ENCODE measurements around the gene PRELID3B.
"Not testable (repeated sequence)": the region's sequence is repeated elsewhere in the genome, so short reads cannot be mapped to it uniquely, and the experiment has no call there.

Gene PRELID3B

DNA sequence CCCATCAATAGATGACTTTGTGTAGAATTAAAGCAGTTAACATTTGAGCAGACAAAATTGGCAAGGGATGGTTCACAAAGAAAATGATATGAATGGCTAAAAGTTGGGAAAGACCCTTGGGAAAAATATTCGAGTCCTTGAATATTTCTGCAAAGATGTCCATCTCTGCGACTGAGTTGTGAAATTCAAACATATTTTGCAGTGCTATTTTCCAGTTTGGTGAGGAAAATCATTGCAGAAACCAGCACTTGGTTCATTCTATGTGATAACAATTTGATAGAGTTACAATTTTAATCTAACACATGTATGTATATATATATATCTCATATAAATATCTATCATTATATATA lies 6.1 kb upstream of the PRELID3B start:
- DNase-seq (ENCODE audit: low read depth) = no peak

GRCh38 chr20:59047938-59048680 lies 5.5 kb upstream of the PRELID3B start:
- peak; percentile 50 for DNase-seq (ENCODE audit: low read depth)

DNA sequence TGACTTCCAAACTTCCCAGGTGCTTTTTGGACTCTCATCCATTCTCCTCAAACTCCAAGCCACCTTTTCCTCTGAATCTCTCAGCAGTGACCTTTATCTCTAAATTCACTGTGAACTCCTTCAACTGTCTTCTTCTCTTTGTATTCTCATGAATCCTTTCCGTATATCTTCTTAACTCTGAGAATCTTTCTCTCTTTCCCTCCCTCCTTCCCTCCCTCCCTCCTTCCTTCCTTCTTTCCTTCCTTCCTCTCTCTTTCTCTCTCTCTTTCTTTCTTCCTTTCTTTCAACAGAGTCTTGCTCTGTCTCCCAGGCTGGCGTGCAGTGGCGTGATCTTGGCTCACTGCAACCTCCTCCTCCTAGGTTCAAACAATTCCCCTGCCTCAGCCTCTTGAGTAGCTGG lies 4.3 kb upstream of the PRELID3B start:
- no peak for DNase-seq (ENCODE audit: low read depth)

DNA sequence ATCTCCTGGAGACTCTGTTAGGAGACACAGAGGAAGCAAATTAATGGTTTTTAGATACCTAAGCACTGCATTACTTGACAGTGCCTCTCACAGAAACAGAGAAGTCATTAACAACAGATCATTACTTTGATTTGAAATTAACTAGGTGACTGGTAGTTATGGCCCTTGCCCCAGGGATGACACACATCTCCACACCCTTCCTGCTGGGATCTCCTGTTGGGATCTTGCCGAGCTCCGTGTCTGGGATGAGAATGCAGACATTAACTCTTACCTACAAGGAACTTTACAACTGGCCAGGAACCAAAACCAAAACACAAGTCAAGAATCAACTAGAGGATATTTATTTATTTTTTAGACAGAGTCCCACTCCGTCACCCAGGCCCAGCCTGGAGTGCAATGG lies 2.2 kb upstream of the PRELID3B start:
- no peak for DNase-seq (ENCODE audit: low read depth)

GRCh38 chr20:59044295-59044694 lies 1.7 kb upstream of the PRELID3B start:
- DNase-seq (ENCODE audit: low read depth) = no peak

DNA sequence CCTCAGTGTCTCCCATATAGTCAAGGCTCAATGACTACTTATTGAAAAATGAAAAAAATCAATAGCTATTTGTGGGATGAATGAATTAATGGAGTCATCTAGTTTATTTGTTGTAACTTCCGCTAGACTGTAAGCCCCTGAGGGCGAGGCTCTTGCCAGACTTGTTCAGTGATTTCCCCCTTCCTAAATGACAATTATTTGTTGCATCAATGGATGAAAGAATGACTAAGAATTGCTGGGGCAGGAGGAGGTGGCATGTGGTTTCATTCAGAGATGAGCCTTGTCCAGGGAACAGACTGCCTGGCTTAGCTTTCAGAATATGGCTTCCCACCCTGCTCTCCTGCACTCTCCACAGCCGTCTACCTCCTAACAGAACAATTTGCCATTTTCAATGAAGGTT lies 1.1 kb upstream of the PRELID3B start:
- no peak for DNase-seq (ENCODE audit: low read depth)

DNA sequence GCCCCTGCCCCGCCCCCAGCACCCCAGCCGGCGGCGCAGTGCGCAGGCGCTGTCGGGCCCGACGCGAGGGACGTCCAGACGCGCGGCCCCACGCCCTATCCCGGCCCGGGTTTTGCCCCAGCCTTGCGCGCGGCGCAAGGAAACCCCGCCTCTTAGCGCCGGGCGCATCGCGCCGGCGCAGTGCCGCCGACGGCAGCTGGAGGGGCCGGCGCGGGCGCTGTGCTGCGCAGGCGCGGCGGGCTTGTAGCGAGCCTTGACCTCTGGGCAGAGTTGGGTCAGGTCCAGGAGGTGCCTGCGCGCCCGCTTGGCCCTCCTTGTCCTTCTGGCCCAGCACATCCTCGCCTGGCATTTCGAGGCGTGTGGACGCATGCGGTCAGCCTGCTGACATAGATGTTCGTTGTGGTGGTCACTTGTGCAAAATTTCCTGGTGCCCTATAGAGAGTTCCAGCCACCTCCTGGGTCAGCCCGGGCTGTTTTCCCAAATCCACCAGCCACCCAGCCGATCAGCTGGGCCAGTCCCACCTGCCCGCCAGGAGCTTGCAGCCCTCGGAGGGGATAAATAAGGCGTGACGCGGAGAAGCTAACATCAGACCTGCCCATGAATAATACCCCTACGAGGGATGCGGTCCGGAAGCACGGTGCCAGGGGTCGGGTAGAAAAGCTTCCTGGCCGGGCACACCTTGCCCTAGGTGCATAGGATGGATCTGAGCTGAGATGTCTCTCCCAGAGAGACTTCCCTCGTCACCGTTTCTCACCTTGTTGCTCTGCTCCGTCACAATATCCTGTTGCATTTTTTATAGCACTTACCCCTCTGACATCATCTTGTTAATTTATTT lies 428 bp upstream of the PRELID3B start:
- peak; percentile 85 for DNase-seq (ENCODE audit: low read depth)

- DNase-seq (ENCODE audit: low read depth) = not testable (repeated sequence)
These were observed 1.1 kb downstream of the PRELID3B start for GRCh38 chr20:59041487-59041886.

- no peak for DNase-seq (ENCODE audit: low read depth)
These were observed 1.9 kb downstream of the PRELID3B start for GRCh38 chr20:59040667-59041066.

GRCh38 chr20:59039233-59039632 lies 3.4 kb downstream of the PRELID3B start:
- DNase-seq (ENCODE audit: low read depth) = peak; percentile 64

DNA sequence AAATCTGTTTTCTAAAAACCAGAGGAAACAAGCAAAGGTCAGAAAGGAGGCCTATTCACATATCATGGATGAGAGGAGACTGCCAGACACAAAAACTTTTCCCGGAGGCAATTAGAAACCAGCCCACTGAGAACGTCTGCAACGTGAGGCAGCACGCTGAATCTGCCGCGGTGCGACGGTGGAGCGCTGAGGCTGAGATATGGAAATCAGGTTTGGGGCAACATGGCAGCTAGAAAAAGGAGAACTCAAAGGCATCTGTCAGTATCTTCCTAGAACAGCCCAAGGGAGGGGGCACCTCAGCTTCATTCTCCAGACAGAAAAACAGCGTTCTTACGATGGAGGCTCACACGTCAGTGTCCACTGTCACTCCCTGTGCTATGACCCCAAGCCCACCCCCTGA lies 5.2 kb downstream of the PRELID3B start:
- DNase-seq (ENCODE audit: low read depth) = no peak

GRCh38 chr20:59035381-59035780 lies 7.2 kb downstream of the PRELID3B start:
- no peak for DNase-seq (ENCODE audit: low read depth)

DNA sequence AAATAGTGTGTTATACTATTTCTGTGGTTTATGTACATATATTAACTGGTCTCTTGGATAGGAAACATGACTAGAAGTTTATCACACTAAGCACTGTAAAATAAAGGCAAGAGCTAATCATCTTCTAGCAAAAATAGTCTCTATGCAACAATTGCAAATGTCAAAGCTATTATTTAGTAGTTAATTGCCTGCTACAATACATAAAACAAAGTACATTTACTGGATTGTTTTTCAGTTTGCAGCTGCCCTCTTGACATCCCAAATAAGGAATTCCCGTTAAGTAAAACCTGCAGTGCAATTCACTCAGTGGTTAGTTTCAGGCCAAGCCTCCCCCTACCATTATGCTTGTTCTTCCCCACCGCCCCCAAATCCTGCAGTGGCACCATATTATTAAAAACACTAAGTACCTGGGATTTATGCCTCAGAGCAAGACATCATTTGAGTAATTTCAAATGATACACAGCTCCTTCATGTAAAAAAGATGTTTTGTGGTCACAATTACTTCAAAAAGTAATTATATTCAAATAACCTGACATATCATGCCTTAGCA lies 8.9 kb downstream of the PRELID3B start:
- no peak for DNase-seq (ENCODE audit: low read depth)

GRCh38 chr20:59033093-59033492 lies 9.5 kb downstream of the PRELID3B start:
- no peak for DNase-seq (ENCODE audit: low read depth)

DNA sequence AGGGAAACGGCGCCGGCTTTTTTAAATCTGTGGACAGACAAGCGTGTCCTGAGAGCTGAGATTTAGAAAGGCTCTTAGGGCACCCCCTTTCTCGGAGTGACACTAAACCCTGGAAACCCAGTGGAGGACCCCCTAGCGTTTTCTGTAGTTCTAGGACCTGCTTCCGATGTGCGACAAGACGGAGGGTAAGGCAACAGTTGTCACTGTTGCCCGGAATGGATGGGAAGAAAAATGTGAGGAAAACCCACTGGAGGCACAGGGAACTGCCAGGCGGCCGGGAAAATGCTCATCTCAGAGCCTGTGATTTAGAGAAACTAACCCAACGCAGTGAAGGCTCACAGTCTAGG lies 9.9 kb downstream of the PRELID3B start:
- DNase-seq (ENCODE audit: low read depth) = peak; percentile 25

DNA sequence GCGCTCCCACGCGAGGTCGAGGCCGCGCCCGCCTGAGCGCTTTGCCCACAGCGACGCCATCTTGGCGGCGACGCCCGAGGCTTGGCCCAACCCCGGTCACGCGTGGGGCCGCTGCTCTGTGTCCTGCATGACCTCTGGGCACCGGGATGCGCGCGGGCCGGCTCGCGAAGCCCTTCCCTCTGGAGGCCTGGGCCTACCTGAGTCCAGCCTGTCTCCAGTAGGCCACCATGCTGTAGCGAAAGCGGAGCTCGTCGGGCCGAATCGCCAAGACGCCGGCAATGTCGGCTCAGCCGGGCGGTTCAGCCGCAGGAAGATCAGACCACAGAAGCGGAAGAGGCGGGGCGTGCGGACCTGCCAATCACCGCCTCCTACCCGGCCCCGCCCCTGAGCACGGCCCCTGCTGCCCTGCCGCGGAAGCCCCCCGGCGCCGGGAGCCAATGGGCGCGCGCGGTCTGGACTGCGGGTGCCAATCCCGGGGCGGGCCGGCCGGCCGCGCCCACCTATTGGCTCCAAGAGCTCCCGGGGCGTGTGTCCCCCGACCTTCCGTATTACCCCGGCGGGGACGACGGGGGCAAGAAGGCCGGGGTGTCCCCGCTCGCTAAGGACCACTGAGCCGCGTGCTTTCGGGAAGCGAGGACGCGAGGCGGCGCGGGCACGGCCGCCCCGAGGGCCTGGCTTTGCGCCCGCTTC lies 10.4 kb downstream of the PRELID3B start, which contains the start of gene ATP5F1E:
TSS of gene ATP5F1E (minus strand) at position 313 of the 690 bp plus-strand sequence. CDS start at position 229, 84 bp downstream.
- DNase-seq (ENCODE audit: low read depth) = peak; percentile 97

- DNase-seq (ENCODE audit: low read depth) = no peak
These were observed 11.0 kb downstream of the PRELID3B start for GRCh38 chr20:59031564-59032022.

- DNase-seq (ENCODE audit: low read depth) = no peak
These were observed 11.5 kb downstream of the PRELID3B start for GRCh38 chr20:59030911-59031563.

DNA sequence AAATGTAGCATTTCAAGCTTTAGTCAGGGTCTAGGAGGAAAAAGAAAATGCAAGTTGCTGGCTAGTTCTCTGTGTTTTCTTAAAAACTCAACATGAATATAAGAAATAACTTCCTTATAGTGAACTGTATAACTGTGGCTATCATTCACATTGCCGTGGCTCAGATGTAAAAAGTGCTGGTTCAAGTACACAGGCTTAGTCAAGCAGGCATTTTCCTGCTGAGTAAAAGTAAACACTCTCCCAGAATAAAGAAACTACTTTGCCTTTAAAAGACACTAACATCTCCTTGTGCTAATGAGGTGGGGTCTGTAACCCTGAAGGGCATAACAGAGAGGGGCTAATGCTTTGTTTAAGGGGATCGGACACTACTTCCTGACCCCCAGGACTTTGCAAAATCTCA lies 13.8 kb downstream of the PRELID3B start:
- DNase-seq (ENCODE audit: low read depth) = no peak

- DNase-seq (ENCODE audit: low read depth) = peak; percentile 81
These were observed 14.8 kb downstream of the PRELID3B start for GRCh38 chr20:59027741-59028320.

DNA sequence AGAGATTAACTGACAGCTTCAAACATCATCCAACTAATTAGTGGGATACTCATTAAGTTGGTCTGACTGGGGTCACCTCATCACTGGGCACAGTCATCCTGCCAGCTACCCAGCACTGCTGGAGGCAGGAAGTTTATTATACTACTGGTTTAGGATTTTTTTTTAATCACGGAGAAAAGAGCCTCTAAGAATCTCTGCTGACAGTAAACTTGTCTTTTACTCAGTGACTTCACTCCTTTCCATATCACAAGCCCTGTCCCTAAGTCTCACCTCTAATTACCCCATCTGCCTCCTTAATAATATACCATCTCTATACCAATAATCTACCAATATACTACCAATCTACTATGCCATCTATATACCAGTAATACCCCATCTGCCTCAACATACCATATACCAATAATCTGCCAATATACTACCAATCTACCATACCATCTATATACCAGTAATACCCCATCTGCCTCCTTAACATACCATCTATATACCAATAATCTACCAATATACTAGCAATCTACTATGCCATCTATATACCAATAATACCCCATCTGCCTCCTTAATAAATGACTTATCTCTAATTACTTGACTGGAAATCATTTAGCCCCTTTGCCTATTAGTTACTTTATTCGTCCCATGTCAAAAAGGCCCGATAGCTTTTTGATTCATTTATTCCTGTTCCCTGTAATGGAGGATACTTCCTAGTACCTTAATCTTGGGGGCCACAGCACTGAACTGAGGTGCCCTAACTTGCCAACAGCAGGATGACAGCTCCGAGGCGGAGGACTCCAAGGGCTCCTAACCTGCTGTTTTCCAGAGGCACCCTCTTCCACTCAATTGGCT lies 15.5 kb downstream of the PRELID3B start:
- no peak for DNase-seq (ENCODE audit: low read depth)

Data from iris pigment epithelial cell (primary cell).